ENCODE data around the gene LEMD1.

The LEMD1 gene

GRCh38 chr1:205354259-205355074, 67.4 kb downstream of the LEMD1 start:
- DNase-seq (ENCODE audit: low read depth) = no peak

GRCh38 chr1:205353612-205354011, 68.2 kb downstream of the LEMD1 start:
- DNase-seq (ENCODE audit: low read depth) = no peak

DNA sequence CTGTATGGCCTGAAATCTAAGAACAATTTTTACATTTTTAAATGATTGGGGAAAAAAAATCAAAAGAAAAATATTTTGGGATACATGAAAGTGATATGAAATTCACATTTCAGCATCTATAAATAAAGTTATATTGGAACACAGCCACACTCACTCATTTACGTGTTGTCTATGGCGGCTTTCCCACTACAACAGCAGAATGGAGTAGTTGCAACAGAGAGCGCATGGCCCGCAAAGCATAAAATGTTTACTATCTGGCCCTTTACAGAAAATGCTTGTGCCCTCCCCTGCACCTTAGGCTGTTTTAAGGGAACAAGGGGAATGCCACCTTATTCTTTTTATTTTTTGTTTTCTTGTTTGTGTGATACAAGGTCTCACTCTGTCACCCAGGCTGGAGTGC, 68.7 kb downstream of the LEMD1 start:
- no peak for DNase-seq (ENCODE audit: low read depth)

DNA sequence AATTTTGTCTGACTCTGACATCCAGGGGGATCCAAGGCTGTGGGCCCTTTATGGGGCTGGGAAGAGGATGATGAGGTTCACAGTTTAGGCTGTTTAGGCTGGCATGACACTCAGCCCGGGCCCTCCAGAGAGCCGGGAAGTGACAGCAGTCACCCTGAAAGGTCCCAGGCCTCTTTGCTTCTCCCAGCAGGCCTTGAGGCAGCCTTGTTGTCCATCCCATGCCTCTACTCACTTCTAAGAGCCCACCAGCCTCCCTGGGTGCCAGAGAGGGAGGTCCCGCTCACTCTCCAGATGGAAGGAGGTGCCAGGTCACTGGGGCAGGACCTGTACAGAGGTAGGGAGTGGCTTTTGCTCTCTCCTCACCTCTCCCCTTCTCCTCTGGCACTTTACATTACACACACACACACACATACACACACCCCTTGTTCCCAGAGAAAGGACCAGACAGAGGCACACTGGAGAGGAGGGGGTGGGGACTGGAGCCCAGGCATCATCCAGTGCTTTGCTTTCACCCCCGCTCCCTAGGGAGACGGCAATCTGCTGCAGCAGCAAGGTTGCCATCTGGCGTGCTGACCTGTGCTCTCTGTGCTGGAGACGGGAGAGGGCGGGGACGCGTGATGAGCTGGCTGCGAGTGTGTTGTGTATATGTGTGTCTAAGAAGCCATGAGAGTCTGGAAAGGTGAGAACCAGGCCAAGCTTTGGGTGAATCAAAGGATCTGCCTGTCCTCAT, 69.7 kb downstream of the LEMD1 start:
- DNase-seq (ENCODE audit: low read depth) = no peak

DNA sequence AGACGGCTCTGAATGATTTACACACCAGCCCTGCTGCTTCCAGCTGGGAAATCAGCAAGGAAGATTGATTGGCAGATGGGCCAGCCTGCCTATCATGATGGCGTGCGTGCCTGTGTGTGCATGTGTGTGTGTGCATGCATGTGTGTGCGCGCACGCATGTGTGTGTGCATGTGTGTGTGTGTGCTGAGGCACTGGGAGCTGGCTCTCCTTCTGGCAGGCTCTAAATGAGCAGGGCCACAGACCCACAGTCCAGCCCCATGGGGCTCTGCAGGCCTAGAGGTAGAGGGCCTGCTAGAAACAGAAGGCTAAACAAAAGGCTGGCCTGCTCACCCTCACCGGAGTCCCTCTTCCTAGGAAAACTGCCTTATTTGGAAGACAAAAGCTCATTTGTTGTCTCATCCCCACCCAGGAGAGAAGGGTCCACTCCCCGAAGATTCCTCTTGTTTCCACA, 71.1 kb downstream of the LEMD1 start:
- no peak for DNase-seq (ENCODE audit: low read depth)

- DNase-seq (ENCODE audit: low read depth) = no peak
Measured at GRCh38 chr1:205350124-205350523, 71.7 kb downstream of the LEMD1 start.

DNA sequence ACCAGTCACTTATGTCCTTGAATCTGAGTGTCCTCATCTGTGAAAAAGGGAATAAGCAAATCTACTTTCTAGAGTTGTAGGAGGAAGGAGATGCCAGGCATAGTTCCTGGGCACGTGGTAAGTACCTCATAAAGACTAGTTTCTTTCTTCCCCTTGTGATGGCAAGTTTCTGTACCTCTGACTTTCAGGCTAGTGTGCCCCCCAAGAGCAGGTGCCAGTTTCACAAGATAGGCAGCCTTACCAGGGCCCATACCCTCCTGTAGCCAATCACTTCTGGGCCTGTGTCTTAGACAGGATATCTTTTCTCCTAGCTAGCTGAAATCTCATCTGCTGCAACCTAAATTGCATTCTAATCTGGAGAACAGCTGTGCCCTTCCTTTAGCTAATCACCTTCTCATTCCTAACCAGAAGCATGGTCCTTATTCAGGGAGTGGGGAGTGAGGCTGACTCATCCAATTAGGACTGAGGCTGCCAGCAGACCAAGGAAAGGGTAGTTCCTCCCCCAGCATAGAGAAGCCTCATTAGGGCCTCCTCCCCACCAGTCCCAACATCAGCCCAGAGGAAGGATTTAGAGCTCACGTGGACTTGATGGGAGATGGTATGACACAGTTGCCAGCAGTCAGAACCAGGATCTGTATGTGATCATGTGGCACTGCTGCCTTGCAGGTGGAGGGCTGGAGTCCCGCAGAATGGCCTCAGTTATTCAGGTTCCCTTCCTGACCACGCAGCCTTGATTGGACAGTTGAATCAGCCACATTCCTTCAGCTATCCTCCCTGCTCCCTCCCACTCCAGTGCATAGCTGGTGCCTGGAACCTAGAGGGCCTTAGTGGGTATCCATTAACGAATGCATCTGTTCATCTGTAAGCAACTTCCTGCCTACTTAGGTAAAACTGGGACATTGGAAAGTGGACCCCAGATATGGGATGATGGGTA, 73.0 kb downstream of the LEMD1 start:
- no peak for DNase-seq (ENCODE audit: low read depth)

DNA sequence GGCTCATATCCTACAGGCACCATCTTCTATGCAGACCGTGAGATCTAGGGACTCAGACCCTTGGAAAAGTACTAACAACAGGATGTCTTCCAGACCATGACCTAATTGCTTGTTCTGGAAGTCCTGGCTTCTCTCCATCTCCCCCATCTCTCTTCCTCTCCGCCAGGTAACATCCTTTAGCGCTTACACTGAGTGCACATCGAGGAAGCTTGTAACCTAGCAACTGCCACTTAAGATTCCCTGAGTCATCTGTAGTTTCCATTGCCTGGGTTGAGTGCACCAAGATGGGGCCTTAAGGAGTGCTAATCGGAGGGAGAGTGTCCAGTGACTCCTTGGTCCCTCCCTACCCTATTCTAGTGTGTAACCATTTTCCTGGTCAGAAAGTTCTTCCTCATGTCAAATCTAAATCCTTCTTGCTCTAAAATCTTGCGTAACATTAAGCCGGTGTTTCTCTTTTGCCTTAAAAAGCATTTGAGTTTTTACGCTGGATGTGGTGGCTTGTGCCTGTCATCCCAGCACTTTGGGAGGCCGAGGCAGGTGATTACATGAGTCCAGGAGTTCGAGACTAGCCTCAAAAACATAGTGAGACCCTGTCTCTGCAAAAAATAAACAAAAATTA, 74.8 kb downstream of the LEMD1 start:
- DNase-seq (ENCODE audit: low read depth) = no peak

GRCh38 chr1:205345761-205346160, 76.1 kb downstream of the LEMD1 start:
- no peak for DNase-seq (ENCODE audit: low read depth)

GRCh38 chr1:205344066-205344928, 77.6 kb downstream of the LEMD1 start:
- no peak for DNase-seq (ENCODE audit: low read depth)

- no peak for DNase-seq (ENCODE audit: low read depth)
Measured at GRCh38 chr1:205343431-205344065, 78.3 kb downstream of the LEMD1 start.

DNA sequence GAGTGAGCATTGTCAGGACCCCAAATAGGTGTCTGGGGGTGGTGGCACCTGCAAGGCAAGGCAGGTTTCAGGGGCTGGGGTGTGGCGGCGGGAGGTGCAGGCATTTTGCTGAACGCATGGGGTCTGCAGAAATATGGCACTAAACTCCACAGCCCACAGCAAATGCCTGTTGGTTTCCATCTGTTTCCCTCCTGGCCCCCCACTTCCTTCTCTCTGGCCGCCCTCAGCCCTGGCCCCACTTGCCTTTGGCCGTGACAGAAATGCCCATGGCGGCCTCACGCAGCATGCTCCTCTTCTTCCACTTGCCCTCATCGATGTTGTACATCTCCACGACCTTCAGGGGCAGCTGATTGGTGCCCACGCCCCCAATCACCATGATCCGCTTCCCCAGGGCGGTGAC, 78.9 kb downstream of the LEMD1 start:
- DNase-seq (ENCODE audit: low read depth) = no peak

- no peak for DNase-seq (ENCODE audit: low read depth)
Measured at GRCh38 chr1:205340676-205341075, 81.2 kb downstream of the LEMD1 start.

DNA sequence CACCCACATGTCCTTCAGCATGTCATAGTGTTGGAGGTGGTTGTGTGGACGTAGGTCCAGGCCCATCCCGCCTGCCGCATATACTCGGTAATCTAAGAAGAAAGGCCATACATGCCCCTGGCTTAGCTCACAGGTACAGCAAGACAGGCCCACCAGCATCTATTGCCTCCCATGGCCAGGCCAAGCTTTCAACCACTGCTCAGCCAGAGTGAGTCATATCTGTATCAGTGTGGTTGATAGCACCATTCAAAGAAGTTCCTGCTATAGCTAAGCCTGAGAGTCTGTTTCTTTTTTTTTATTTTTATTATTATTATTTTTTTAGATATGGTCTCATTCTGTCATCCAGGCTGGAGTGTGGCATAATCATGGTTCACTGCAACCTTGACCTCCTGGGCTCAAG, 82.1 kb downstream of the LEMD1 start:
- no peak for DNase-seq (ENCODE audit: low read depth)

- no peak for DNase-seq (ENCODE audit: low read depth)
Measured at GRCh38 chr1:205339197-205339702, 82.6 kb downstream of the LEMD1 start.

DNA sequence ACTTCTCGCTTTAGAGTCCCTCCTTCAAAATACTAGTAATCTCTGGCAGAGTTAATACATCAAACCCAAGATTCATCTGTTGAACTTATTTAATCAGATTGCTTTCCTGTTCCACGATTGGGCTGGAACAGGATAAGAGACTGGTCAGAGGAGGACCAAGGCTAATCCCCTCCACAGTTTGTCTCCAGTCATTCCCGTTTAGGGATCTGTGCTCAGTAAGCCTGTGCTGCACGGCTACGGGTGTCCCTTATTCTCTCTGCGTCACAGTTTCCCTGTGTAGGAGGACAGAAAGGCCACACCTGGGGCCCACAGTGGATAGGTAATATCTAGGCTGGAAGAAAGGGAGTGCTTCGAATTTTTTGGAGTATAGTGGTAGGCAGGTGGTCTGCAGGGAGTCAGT, 83.8 kb downstream of the LEMD1 start:
- DNase-seq (ENCODE audit: low read depth) = no peak

GRCh38 chr1:205337481-205337880, 84.4 kb downstream of the LEMD1 start:
- no peak for DNase-seq (ENCODE audit: low read depth)

- DNase-seq (ENCODE audit: low read depth) = no peak
Measured at GRCh38 chr1:205335692-205336091, 86.2 kb downstream of the LEMD1 start.

- DNase-seq (ENCODE audit: low read depth) = no peak
Measured at GRCh38 chr1:205332015-205332791, 89.7 kb downstream of the LEMD1 start.

Measured in HS-5 (cell line).